Measurements from ENCODE around the gene HOXA11.

DNA sequence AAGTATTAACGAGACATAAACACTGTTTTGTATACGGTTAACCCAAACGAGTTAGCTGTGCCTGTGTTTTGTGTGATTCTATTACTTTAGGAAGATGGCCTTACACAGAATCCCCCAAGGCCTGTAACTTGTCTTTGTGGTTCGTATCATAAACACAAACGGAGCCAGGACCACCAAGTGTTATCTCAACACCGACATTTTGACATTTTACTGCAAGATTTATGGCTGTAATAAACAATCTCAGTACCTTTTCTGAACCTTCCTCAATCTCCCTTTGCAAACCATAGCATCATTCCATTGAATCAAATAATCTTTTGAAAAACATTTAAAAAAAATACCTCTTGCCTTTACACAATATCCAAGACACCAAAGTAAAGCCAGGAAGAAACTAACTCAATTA is 52.1 kb downstream of the HOXA11 start:
- TF ChIP-seq POLR2A (IDR thresholded peaks at IDR 0.05; ENCODE audit: low read length) (no peak), GATA1 (IDR thresholded peaks at IDR 0.05; ENCODE audit: low read depth, low read length) (no peak)
